Measurements from ENCODE around the gene TTF2.

- TF ChIP-seq CTCF (IDR thresholded peaks at IDR 0.05) (no peak), EZH2 (IDR thresholded peaks at IDR 0.05) (no peak)
Observed at GRCh38 chr1:117013309-117013858, 46.7 kb upstream of the TTF2 start.
